Choroid plexus epithelial cell (primary cell): ENCODE measurements around the gene SRRM2.

ENCODE experiments used
- DNase-seq: peaks from one replicate; pipeline ENCODE4 v3.0.0-alpha.2; 2010; ENCODE audit warnings: low read depth
- H3K4me3 ChIP-seq: 2 replicates; pipeline ENCODE4 v1.5.1; 2011; ENCODE audit warnings: low read depth, mild to moderate bottlenecking, control low read depth, low read length, moderate library complexity
- CTCF ChIP-seq: conservative IDR thresholded peaks from 2 replicates; pipeline ENCODE4 v1.5.1; 2011; ENCODE audit warnings: low read depth, mild to moderate bottlenecking, control low read depth, inconsistent platforms, low read length, moderate library complexity

The SRRM2 gene

GRCh38 chr16:2710711-2711231 is 41.7 kb upstream of the SRRM2 start:
- TF ChIP-seq CTCF = no peak
- no peak overlapping the region for H3K4me3 ChIP-seq
- DNase-seq = no peak

- no peak for DNase-seq
- no peak overlapping the region for H3K4me3 ChIP-seq
- TF ChIP-seq CTCF = no peak
Measured at GRCh38 chr16:2711370-2712062, 40.9 kb upstream of the SRRM2 start.

GRCh38 chr16:2712063-2712441 is 40.4 kb upstream of the SRRM2 start:
- no peak for TF ChIP-seq CTCF
- no peak overlapping the region for H3K4me3 ChIP-seq
- DNase-seq = no peak

- no peak overlapping the region for H3K4me3 ChIP-seq
- DNase-seq = no peak
- TF ChIP-seq CTCF = no peak
Measured at GRCh38 chr16:2712546-2712945, 39.9 kb upstream of the SRRM2 start.

DNA sequence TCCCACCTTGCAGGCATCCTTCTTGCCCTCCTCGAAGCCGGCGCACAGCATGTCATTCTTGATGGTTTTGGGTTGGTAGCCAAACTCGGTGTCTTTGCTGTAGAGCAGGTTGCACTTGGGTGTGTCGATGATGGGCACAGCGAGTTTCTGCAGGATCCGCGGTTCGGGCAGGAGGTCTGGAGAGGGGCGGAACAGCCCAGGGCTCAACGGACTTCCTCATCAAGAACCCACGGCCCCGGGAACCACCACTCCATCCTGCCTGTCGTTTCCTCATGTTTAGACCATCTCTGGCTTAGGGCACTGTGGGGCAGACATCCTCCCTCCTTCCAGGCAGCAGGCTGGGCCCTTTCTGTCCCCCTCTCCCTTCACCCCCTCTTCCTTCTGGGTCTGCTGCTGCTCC is 38.9 kb upstream of the SRRM2 start:
- DNase-seq = no peak
- TF ChIP-seq CTCF = no peak
- no peak overlapping the region for H3K4me3 ChIP-seq

- H3K4me3 ChIP-seq = no peak overlapping the region
- no peak for DNase-seq
- no peak for TF ChIP-seq CTCF
Measured at GRCh38 chr16:2713985-2714774, 38.3 kb upstream of the SRRM2 start.

DNA sequence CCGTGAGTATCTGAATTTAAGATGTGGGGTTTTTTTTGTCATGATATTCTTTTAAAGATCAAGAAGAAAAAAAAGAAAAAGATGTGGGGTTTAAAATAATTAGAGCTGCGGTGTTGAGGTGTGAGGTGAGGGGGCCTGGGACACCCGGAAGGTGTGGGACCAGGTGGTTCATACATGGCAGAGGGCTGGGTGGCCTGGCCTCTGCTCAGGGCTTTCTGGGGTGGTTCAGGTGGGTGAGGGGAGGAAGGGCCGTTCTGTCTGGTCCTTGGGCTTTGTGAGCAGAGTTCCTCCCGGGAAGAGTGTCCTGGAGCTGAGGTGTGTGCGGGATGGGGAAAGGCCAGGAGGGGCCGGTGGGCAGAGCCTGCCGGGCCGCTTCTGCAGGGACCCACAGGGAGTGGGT is 37.4 kb upstream of the SRRM2 start:
- no peak overlapping the region for H3K4me3 ChIP-seq
- no peak for DNase-seq
- no peak for TF ChIP-seq CTCF
